Limb (tissue), 2 donors: Measurements from ENCODE around the gene LGR6.
A peak's percentile ranks its signal among the peaks of the same experiment; 100 is the strongest.
"Not testable (repeated sequence)": the region's sequence is repeated elsewhere in the genome, so short reads cannot be mapped to it uniquely, and the experiment has no call there.

Experiments
- DNase-seq, 2 donors: peaks; one replicate each; pipeline ENCODE4 v3.0.0-alpha.2; 2016; ENCODE audit errors: extremely low spot score in 2 of 2

The LGR6 gene

DNA sequence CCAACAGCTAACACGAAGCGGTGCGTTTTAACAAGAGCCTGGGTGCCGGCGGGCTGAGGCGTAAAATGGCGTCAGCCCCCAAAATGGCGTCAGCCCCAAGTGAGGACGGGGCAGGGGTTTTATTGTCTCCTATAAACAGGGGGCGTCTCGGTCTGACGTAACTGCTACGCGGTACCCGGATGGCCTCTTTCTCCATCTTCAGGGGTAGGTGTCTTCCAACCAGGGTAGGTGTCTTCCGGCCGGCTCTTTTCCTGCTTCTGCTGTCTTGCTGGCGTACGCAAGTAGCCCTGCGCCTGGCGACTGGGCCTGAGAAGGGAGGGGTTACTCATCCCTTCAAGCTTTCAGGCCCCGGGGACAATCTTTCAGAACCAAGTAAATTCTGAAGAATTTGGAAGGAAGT, 45.3 kb downstream of the LGR6 start:
- DNase-seq = no peak

DNA sequence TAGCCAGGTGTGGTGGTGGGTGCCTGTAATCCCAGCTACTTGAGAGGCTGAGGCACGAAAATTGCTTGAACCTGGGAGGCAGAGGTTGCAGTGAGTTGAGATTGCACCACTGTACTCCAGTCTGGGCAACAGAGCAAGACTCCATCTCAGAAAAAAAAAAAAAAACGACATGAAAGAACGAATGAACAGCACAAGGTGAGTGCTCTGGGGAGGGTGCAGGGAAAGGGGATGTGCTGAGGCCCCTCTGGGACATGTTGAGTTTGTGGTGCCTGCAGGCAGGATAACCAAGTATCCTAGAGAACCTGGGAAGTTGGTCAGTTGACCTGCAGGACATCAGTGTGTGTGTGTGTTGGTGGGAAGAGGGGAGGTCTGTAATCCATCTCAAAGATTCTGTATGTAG, 46.6 kb downstream of the LGR6 start:
- DNase-seq = not testable (repeated sequence)

DNA sequence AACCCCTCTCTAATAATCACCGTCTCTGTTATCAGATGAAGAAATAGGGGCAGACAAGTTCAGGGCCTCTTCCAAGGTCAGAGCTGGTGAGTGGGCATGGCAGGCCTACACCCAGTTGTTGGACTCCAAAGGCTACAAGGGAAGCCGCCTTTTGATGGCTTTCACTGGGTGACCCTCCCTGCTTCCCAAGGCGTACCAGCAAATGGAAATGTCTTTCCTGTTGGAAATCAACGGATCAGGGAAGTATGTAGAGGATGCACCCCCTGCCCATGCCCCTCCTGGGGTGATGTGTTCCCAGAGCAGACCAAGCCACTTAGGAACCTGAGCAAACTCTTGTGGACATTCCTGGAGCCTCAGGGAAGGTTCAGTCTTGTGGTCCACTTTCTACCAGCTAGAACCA, 47.4 kb downstream of the LGR6 start:
- no peak for DNase-seq

DNA sequence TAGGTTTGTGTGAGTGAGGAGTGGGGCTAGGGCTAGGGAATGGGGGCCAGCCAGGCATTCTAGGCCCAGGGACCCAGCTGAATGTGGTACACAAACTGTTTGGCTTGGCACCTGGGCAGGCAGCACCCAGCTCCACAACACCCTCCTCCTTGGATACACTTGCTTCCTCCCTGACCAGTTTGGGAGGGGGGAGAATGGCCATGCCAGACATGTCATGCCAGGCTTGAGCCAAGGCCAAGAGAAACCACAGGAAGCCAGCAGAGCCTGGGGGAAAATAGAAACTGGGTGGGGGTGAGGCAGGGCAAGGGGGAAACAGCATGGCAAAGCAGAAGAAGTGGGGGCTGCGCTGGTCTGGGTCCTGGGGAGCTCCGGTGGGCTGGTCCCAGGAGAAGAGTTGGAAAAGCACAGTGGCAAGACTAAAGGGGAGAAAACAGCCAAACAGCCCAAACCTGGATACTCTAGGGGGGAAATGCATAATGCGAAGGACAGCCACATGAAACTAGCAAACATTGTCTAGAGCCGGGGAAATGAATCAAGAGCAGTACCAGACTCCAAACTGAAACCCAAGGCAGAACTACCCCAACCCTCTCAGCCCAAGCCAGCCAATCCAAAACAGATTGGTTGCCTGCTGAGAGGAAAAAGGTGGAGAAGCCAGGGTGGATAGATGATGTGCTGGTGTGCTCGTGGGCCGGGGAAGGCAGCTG, 47.9 kb downstream of the LGR6 start:
- no peak for DNase-seq

DNA sequence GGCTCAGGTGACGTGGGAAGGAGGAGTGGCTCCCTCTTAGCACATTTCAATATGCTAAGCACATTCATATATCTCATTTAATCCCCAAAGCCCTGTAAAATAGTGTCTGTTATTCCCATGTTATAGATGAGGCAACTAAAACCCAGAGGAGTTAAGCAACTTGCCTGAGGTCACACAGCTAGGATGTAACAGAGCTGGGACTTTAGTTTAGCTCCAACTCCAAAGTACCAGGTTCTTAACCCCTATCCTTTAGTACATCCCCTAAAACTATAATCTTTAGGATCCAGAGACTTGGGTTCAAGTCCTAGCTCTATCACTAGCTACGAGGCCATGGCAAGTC, 48.5 kb downstream of the LGR6 start:
- no peak for DNase-seq

GRCh38 chr1:202243006-202243405, 49.4 kb downstream of the LGR6 start:
- DNase-seq = no peak

DNA sequence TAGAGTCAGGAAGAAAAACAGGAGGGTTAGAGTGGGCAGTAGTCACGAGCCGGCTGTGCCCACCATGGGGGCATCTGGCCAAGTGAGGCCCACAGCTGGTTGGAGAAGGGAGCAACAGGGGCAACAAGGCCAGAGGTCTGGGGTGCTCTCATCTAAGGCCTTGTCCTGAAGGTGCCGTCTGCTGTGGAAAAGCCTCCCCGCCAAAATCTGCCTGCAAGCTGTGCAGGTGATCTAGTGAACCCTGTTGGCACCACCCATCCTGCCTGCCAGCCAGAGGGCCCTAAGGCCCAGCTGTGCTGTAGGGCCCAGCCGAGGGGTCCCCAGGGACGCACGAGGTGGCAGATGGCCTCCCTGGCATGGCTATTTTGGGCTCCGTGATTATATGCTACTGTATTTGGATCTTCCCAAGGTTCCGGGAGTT, 51.3 kb downstream of the LGR6 start:
- DNase-seq = no peak

GRCh38 chr1:202245391-202245790, 51.8 kb downstream of the LGR6 start:
- DNase-seq = no peak

GRCh38 chr1:202247104-202247503, 53.5 kb downstream of the LGR6 start:
- no peak for DNase-seq

DNA sequence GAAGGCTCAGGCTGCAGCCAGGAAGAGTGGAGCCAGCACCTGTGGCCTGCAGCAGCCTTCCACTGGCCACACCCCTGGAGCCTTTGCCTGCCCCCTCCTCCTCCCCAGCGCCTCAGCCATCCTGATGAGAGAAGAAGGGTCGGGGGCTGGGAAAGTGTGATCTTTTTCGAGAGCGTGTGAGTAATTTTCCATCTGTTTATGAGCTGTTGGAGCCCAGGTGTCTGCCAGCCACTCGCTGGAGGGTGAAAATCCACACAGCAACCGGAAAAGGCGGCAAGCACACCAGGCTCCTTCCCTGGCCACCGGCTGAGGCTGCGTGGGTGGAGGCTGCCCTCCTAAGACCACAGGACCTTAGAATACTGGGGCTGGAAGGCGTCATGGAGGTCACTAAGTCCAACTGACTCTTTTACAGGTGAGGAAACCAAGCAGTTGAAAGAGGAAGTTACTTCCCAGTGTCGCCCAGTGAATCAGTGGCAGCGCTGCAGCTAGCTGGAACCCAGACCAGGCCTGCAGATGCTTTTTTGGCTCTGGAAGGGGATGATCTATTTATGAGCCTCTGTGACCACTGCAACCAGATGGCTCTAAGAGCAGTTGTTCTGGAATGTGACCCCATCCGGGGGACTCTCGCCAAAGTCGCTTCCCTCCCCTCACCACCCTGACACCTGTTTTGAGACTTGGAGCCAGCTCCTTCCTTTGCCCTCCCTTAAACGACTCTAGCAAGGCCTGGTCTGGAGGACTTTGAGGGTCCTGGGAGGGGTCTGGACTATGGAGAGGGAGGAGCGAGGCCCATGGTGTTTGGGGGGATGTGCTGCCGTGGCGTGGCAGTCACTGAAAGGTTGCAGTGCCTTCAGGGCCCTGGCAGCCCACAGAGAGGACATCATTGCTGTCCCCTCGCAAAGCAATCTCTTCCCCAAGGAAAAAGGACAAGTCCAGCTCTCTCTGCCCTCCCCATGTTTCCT, 54.5 kb downstream of the LGR6 start:
- peak in 1 of 2 donors; percentile 15 for DNase-seq

- DNase-seq = no peak
Observed at GRCh38 chr1:202248861-202249260, 55.3 kb downstream of the LGR6 start.

DNA sequence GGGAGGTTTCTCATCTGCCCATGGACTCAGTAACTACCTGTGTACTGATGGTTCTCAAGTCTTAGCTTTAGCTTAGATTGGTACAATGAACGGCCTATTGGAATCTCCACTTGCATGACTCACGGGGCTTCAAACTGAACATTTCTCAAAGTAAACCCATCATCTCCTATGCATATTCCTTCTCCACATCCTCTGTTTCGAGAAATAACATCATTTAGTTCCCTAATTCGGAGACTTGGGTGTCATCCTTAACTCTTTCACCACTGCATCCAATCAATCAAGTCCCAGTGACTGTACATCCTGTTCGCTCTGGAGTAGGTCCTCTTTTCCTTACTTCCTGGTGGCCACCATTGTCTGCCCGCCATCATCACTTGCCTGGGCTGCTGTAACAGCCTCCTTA, 55.8 kb downstream of the LGR6 start:
- DNase-seq = no peak

- no peak for DNase-seq
Observed at GRCh38 chr1:202249846-202250245, 56.2 kb downstream of the LGR6 start.

- DNase-seq = no peak
Observed at GRCh38 chr1:202250982-202251381, 57.4 kb downstream of the LGR6 start.

DNA sequence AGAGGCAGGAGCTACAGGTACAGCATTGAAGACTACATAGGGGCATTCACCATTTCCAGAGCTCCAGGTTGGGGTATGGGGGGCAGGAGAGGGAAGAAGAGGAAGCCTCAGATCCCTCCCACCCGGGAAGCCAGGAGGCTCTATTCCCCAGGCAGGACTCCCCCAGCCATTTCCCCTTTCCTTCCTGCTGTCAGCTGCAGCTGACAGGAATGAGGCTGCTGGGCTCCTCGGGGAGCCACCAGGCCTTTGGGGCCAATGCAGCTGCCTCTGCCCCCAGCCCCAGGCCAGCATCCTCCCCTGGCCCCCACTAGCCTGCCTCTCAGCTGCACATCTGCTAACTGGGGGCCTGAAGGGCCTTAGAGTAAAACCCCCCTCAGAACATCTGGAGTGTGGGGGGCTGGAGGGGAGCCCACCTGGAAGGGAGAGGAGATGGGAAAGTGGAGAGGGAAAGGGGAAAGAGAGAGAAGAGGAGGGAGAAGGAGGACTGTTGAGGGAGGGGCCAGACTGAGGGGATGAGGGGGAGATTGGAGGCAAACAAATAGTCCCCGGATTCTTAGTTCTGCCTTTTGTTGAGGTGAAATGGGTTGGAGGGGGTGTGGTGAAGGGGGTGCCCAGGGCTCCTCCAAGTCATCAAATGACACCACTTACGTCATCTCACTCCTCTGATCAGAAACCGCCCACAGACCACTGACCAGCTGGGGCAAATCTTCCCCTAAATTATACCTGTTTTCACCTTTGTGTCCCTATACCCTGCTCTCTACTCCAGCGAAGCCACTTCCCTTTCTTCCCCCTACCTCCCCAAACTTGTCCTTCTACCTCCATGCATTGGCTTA, 58.0 kb downstream of the LGR6 start:
- DNase-seq = no peak

GRCh38 chr1:202252271-202252670, 58.7 kb downstream of the LGR6 start:
- no peak for DNase-seq

GRCh38 chr1:202254454-202255252, 61.1 kb downstream of the LGR6 start:
- DNase-seq = no peak

- no peak for DNase-seq
Observed at GRCh38 chr1:202255343-202255742, 61.7 kb downstream of the LGR6 start.

DNA sequence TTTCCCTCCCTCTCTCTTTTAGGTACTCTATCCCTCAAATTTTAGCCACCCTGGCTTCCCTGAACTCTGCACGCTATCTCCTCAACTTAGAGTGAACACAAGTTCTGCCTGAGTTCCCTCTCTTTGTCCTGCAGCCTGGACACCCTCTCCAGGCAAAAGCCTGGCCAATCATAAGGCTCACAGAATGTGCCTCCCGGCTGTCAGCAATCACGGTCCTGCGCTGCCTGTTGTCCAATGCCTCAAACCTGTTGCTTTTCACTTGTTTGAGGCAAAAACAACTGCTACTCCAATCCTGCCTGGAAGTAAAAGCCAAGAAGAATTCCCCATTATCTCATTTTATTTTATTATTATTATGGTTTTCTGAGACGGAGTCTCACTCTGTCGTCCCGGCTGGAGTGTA, 66.1 kb downstream of the LGR6 start:
- no peak for DNase-seq

- not testable (repeated sequence) for DNase-seq
Observed at GRCh38 chr1:202261209-202261958, 67.8 kb downstream of the LGR6 start.
